Activated CD4-positive, alpha-beta T cell treated with anti-CD3 and anti-CD28 coated beads, Interleukin-2, amount 10 ng/mL, durations not matched to agents 7 days and 5 days (primary cell): Measurements from ENCODE around the gene MOB3B. TPM values are rescaled to one million over a fixed set of nuclear protein-coding genes. Genes with fewer than 3 reads are reported as not detected.
"Not testable (repeated sequence)": the region's sequence is repeated elsewhere in the genome, so short reads cannot be mapped to it uniquely, and the experiment has no call there.

Experiments
- CTCF ChIA-PET: fragments of 350-600 bp; sonication (Branson Sonifier 250); formaldehyde crosslinking; loops from one replicate; lab custom pipeline; 2021; ENCODE audit warnings: antibody characterized with exemption; lab: Charles Lee
- POLR2A ChIA-PET: fragments of 350-600 bp; sonication (Branson Sonifier 250); formaldehyde crosslinking; loops from one replicate; lab custom pipeline; 2021; ENCODE audit warnings: antibody characterized with exemption; lab: Charles Lee
- DNase-seq: peaks from one replicate; pipeline ENCODE4 v3.0.0-alpha.2; 2020
- H3K27ac Mint-ChIP-seq: one replicate; pipeline ENCODE4 v1.8.0; 2021; ENCODE audit warnings: mild to moderate bottlenecking, moderate library complexity, mixed read lengths
- H3K27me3 Mint-ChIP-seq: one replicate; pipeline ENCODE4 v1.8.0; 2021; ENCODE audit warnings: mixed read lengths
- H3K36me3 Mint-ChIP-seq: one replicate; pipeline ENCODE4 v1.8.0; 2021; ENCODE audit warnings: low read depth, mixed read lengths
- H3K4me1 Mint-ChIP-seq: one replicate; pipeline ENCODE4 v1.8.0; 2021; ENCODE audit warnings: mixed read lengths
- H3K4me3 Mint-ChIP-seq: one replicate; pipeline ENCODE4 v1.8.0; 2021; ENCODE audit warnings: mild to moderate bottlenecking, moderate library complexity, mixed read lengths
- H3K9me3 Mint-ChIP-seq: one replicate; pipeline ENCODE4 v1.8.0; 2021; ENCODE audit warnings: mixed read lengths
- total RNA-seq, 2 experiments: library from RNA; stranded (reverse); gene quantifications; one replicate each; pipeline ENCODE4 v1.2.3, GENCODE V29; 2021

MOB3B gene
- total RNA-seq, 2 experiments from 2014 or later: 0.62 to 0.71 TPM

DNA sequence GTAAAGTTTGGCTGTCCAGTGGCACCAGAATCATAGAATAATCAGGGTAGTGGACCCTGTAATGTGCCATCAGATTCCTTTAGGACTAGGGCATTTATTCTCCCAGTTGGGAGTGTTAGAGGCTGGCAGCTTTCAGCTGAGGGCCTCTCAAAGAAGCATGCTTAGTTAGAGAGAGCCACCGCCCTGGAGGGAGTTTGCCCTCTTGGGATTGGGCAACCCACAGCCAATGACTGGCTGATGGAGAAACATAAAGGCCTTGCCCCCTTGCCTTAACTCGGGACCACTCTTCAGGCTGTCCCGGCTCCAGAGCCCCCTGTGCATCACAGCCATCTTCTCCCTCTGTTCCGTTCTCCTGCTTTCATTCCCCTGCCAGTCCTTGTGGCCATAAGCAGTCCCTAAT, 26.0 kb downstream of the MOB3B start:
- ChIA-PET CTCF (no interaction called here), POLR2A (no interaction called here)
- peaks cover 3% of the 10 kb centered on the region for H3K9me3 Mint-ChIP-seq
- peaks cover 8% of the 10 kb centered on the region for H3K4me1 Mint-ChIP-seq
- no peak overlapping the region for H3K27ac Mint-ChIP-seq
- no peak overlapping the region for H3K4me3 Mint-ChIP-seq
- no peak for DNase-seq
- no peaks in the 10 kb centered on the region for H3K36me3 Mint-ChIP-seq
- no peaks in the 10 kb centered on the region for H3K27me3 Mint-ChIP-seq

DNA sequence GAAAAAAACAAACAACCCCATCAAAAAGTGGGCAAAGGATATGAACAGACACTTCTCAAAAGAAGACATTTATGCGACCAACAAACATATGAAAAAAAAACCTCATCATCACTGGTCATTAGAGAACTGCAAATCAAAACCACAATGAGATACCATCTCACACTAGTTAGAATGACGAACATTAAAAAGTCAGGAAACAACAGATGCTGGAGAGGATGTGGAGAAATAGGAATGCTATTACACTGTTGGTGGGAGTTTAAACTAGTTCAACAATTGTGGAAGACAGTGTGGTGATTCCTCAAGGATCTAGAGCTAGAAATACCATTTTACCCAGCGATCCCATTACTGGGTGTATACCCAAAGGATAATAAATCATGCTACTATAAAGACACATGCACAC, 28.7 kb downstream of the MOB3B start:
- CTCF ChIA-PET: interaction anchor here (0.6 kb wide), 1 partner anchor 177 kb away, joined by 3 read pairs; no protein-coding TSS in a partner anchor
- POLR2A ChIA-PET, DNase-seq: not testable (repeated sequence)

DNA sequence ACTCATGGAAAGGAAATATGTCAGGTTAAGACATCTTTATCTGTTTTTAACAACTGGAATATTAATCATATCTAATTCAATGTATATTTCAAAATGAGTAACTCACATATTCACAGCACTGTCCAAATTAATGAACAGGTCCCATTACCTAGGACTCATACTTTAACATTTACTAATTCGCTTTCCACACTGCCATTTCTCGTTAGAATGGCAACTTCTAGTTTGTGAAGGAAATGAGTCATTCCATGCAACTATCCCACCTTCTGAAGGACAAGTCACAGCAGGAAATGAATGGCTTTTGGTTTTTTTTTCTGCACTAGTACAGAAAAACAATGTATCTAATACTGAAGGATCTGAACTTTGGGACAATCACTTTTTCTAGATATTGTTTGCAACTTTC, 30.2 kb downstream of the MOB3B start:
- Mint-ChIP-seq H3K27me3 (no peaks in the 10 kb centered on the region), H3K36me3 (no peaks in the 10 kb centered on the region), H3K4me1 (peaks cover 8% of the 10 kb centered on the region), H3K27ac (no peak overlapping the region), H3K9me3 (peaks cover 3% of the 10 kb centered on the region), H3K4me3 (no peak overlapping the region)
- CTCF ChIA-PET: no interaction called here
- POLR2A ChIA-PET: no interaction called here
- no peak for DNase-seq

More for the DNA sequence above, 28.7 kb downstream of the MOB3B start:
- not testable (repeated sequence) for H3K4me1 Mint-ChIP-seq, H3K27me3 Mint-ChIP-seq, H3K4me3 Mint-ChIP-seq, H3K9me3 Mint-ChIP-seq, H3K36me3 Mint-ChIP-seq, H3K27ac Mint-ChIP-seq

DNA sequence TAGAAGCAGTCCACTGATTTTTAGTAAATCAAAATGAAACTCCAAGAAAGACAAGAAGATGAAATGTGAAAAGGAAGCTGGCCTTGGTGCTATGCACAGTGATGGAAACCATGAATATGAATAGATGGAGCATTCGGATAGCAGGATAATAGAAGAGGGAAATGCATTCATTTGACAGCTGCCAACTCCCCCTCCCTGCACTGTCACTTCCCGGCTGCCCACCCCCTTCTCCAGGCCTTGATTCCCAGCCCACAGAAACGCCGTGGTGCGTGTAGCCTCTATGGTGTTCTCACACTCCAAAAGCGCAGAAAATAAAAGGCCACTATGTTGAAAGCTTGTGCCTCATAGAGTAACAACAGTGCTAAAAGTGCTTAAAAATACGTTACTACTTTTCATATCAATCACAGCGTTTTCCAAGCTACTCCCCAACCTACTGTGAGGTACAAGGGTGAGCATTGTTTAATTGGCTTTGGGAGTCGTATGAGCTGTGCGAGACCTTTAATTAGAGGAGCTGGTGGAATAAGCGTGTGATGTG, 31.7 kb downstream of the MOB3B start:
- no peaks in the 10 kb centered on the region for H3K27me3 Mint-ChIP-seq
- POLR2A ChIA-PET: no interaction called here

DNA sequence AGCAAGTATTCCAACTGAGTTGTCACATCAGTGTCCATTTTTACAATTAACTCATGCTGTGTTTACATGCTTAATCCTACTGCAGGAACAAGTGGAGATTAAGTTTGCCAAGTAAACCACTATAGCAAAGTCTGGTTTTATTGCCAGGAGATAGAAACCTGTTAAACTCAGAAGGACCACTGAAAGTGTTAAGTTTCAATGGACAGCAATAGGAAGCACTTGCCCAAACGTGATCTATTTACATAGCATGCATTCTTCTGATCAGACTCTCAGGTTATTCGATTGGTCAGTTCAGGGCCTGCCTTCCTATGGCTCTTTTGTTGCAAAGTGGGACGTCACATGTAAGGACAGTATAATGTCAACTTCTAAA, 33.5 kb downstream of the MOB3B start:
- H3K36me3 Mint-ChIP-seq: no peaks in the 10 kb centered on the region
- CTCF ChIA-PET: interaction anchor here (1.1 kb wide), 1 partner anchor 163 kb away, joined by 3 read pairs; no protein-coding TSS in a partner anchor
- no peak overlapping the region for H3K4me3 Mint-ChIP-seq

More for the DNA sequence above, 31.7 kb downstream of the MOB3B start:
- CTCF ChIA-PET: interaction anchor here (1.6 kb wide), 1 partner anchor 13 kb away, joined by 4 read pairs; no protein-coding TSS in a partner anchor
- no peak for DNase-seq
- Mint-ChIP-seq H3K4me3 (no peak overlapping the region), H3K9me3 (peaks cover 10% of the 10 kb centered on the region), H3K27ac (no peak overlapping the region), H3K36me3 (no peaks in the 10 kb centered on the region), H3K4me1 (peaks cover 8% of the 10 kb centered on the region)

DNA sequence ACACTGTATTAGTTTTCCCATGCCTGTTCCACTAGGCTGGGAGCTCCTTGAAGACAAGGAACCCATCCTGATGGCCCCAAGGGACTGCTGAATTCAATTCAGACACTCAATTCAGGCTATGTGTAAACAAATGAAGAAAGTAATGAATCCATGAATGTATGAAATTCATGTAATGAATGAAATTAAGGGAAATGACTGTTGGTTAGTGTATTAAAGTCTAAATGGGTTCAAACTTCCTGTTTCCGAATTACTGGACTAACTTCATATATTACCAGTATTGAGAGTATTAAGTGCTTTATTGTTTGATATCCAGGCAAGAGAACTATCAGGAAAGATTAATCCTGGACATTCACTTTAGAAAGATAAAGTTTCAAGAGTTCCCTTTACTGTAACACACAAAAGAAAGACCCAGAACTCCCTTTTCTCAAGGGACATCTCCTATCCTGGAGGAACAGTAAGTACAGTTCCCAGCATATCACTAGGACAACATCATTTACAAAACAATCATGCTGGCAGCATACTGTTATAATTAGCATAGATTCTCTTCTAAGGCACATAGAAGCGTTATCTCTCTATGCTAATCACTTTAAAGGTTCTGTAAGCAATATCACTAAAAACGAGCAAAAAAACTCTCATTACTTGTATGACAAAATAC, 34.0 kb downstream of the MOB3B start:
- H3K9me3 Mint-ChIP-seq: peaks cover 10% of the 10 kb centered on the region

More for the DNA sequence above, 33.5 kb downstream of the MOB3B start:
- DNase-seq: no peak
- no peak overlapping the region for H3K27ac Mint-ChIP-seq
- H3K27me3 Mint-ChIP-seq: no peaks in the 10 kb centered on the region
- peaks cover 11% of the 10 kb centered on the region for H3K9me3 Mint-ChIP-seq
- POLR2A ChIA-PET: no interaction called here
- peaks cover 8% of the 10 kb centered on the region for H3K4me1 Mint-ChIP-seq

DNA sequence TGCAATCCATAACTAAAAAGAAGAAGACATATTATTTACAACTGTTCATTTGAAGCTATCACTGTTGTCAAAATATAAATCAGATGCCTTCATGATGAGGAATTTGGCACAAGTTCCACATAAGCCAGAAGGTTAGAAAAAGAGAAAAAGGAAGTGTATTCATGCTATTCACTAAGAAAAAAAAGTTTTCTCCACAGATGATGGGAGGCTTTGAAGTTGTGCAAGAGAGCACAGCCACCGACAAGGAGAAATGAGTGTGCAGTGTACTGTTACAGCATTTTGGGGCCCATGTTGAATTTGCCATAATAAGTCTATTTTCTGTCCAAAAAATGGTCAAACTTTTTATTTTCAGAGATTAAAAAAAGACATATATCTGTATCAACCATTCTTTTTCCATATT, 38.5 kb downstream of the MOB3B start:
- no peak for DNase-seq
- Mint-ChIP-seq H3K9me3 (peaks cover 13% of the 10 kb centered on the region), H3K27ac (no peak overlapping the region), H3K4me3 (no peak overlapping the region), H3K4me1 (peaks cover 12% of the 10 kb centered on the region), H3K27me3 (no peaks in the 10 kb centered on the region), H3K36me3 (no peaks in the 10 kb centered on the region)
- CTCF ChIA-PET: interaction anchor here (0.9 kb wide), 1 partner anchor 82 kb away, joined by 3 read pairs; the partner anchor contains the start of gene C9orf72
- POLR2A ChIA-PET: no interaction called here

More for the DNA sequence above, 34.0 kb downstream of the MOB3B start:
- POLR2A ChIA-PET: no interaction called here
- H3K4me3 Mint-ChIP-seq: no peak overlapping the region
- H3K36me3 Mint-ChIP-seq: no peaks in the 10 kb centered on the region
- no peak overlapping the region for H3K27ac Mint-ChIP-seq
- peaks cover 8% of the 10 kb centered on the region for H3K4me1 Mint-ChIP-seq
- H3K27me3 Mint-ChIP-seq: no peaks in the 10 kb centered on the region
- CTCF ChIA-PET: no interaction called here
- no peak for DNase-seq

DNA sequence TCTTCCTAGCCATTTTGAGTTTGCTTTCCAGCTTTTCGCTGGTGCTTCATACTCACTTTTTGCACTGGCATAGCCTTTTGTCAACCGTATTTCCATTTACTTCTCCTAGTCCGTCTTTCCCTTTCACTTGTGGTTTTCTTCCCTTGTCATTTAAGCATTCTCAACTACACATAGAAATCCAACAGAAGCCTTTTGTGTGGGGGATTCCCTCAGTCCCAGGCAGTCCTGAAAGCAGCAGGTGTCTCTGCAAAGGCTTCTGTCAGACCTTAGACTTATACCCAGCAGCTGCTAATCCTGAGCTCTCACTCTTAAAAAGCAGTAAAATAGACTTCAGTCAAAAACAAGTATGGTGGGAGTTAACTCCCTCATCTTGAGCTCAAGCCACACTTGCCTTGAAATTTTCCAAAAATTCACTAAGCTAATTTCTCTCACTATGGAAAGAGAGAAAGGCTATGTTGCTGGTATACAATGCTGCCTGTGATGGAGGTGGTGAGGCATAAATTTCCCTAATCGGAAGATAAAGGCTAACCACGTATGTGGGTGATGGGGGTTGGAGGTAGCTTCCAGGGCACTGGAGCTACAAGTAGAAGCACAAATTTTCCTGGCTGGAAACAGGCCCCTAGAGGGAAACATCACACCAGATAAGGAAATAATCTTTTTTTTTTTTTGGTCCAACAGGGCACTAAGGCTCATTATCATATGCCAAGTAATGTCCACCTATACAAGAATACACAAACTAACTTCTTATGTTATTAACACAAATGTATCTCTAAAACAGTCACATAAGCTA, 40.3 kb downstream of the MOB3B start:
- Mint-ChIP-seq H3K9me3 (peaks cover 16% of the 10 kb centered on the region), H3K36me3 (no peaks in the 10 kb centered on the region), H3K4me1 (peaks cover 28% of the 10 kb centered on the region), H3K4me3 (no peak overlapping the region), H3K27ac (no peak overlapping the region), H3K27me3 (no peaks in the 10 kb centered on the region)
- no peak for DNase-seq
- CTCF ChIA-PET: interaction anchor here (0.6 kb wide), 1 partner anchor 153 kb away, joined by 3 read pairs; no protein-coding TSS in a partner anchor
- POLR2A ChIA-PET: no interaction called here

DNA sequence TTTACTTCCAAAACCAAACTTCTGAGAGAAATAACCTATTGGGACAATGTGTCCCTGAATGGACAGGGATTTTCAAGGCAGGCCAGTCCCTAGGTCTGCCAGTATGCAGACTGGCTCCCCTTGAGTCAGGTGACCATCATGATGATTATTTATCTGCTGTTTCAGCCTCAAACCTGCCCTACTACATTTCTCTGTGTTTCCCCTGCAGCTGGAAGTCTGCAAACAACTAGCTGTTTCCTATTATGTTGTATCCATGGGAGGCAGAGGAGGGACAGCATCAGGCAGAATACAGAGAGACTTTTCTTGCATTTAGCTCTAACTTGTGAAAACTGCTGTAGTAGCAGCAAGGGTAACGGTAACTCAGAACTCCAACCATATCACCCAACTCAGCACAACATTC, 41.7 kb downstream of the MOB3B start:
- ChIA-PET CTCF (no interaction called here), POLR2A (no interaction called here)
- H3K4me3 Mint-ChIP-seq: no peak overlapping the region
- no peaks in the 10 kb centered on the region for H3K27me3 Mint-ChIP-seq
- no peak for DNase-seq
- H3K4me1 Mint-ChIP-seq: peaks cover 36% of the 10 kb centered on the region
- H3K9me3 Mint-ChIP-seq: peaks cover 10% of the 10 kb centered on the region
- H3K36me3 Mint-ChIP-seq: no peaks in the 10 kb centered on the region
- H3K27ac Mint-ChIP-seq: no peak overlapping the region

DNA sequence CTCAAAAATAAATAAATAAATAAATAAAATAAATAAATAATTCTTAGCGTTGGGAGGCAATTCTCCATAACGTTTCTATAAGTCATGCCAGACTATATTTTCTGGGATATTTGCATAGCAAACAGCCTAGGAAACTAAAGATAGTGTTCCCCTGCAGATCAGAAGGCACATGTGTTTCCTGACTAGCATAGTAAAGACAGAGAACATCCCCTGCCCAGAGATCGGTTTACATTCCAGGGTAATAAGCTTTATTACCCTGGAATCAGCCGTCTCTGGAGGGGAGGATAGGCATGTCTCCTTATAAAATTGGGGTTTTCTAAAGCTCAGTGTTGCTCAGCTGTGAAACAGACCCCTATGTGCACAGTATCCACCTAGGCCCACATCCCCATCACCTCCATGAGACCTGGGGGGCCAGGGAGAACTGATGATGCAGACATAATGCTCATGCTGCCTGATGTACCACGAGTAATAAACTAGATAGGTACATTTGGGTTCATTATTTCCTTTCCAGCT, 42.4 kb downstream of the MOB3B start:
- POLR2A ChIA-PET: no interaction called here
- no peak overlapping the region for H3K4me3 Mint-ChIP-seq
- CTCF ChIA-PET: no interaction called here

DNA sequence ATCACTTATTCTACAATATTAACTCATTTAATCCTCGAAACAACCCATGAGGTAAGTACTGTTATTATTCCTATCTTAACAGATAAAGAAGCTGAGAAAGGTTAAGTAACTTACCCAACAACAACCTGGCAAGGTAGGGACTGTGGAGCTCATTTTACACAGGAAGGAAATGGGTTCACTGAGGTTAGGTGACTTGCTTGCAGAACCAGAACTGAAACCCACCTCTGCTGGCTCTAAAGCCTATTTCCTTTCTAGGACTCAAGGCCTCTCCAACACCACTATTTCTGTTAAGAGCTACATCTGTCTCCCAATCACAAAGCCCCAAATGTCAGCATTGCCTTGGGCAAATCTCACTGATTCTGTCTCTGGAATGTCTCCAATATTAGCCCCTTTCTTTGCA, 44.5 kb downstream of the MOB3B start:
- Mint-ChIP-seq H3K4me1 (peaks cover 36% of the 10 kb centered on the region), H3K27me3 (no peaks in the 10 kb centered on the region), H3K36me3 (no peaks in the 10 kb centered on the region), H3K9me3 (peaks cover 14% of the 10 kb centered on the region), H3K4me3 (no peak overlapping the region), H3K27ac (no peak overlapping the region)
- ChIA-PET POLR2A (no interaction called here), CTCF (interaction anchor here (1.3 to 2.0 kb wide), 3 partner anchors 11 to 24 kb away, joined by 3 to 5 read pairs (median 4); no protein-coding TSS in a partner anchor)
- DNase-seq: peak; percentile 45

More for the DNA sequence above, 42.4 kb downstream of the MOB3B start:
- Mint-ChIP-seq H3K36me3 (no peaks in the 10 kb centered on the region), H3K9me3 (peaks cover 9% of the 10 kb centered on the region), H3K4me1 (peaks cover 36% of the 10 kb centered on the region), H3K27me3 (no peaks in the 10 kb centered on the region), H3K27ac (no peak overlapping the region)
- no peak for DNase-seq

DNA sequence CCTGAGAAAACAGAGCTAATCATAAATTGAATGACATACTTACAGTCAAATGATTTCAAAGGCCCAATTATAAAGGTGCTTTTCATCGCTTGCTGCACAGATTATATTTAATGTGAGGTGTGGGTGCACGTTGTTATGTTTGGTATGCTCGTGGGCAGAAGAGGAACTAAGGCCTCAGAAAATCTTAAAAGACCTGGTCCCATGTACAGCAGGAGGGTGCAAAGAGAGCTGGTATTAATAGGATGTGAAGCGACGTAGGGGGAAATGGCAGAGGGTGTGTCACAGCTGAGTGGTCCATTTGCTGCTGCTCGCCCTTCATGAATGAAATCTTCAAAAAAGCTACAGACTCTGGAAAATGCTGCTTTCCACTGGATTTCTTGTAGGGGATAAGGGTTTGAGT, 46.0 kb downstream of the MOB3B start:
- Mint-ChIP-seq H3K4me3 (no peak overlapping the region), H3K9me3 (peaks cover 21% of the 10 kb centered on the region), H3K27me3 (no peaks in the 10 kb centered on the region), H3K27ac (no peak overlapping the region), H3K4me1 (peaks cover 31% of the 10 kb centered on the region), H3K36me3 (no peaks in the 10 kb centered on the region)
- no peak for DNase-seq
- CTCF ChIA-PET: interaction anchor here (1.4 kb wide), 1 partner anchor 64 kb away, joined by 3 read pairs; no protein-coding TSS in a partner anchor
- POLR2A ChIA-PET: no interaction called here

DNA sequence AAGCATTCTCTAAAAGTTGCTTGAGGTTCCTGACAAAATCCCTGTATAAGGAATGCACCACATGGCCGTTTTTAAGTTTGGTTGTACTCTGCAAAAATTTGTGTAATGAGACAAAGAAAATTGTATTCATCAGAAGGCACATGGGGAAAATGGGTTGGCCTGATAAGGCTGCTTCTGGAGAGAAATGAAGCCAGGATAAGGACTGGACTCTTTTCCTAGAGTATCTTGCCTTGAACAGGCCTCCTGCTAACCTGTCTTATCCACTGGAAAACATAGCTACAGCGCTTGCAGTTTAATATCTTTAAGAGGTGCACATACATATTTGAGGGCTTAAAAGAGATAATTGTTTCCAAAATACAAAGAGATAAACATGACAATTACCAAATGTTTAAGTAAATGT, 46.9 kb downstream of the MOB3B start:
- no peak for DNase-seq
- CTCF ChIA-PET: no interaction called here
- Mint-ChIP-seq H3K27me3 (no peaks in the 10 kb centered on the region), H3K4me3 (no peak overlapping the region), H3K9me3 (peaks cover 27% of the 10 kb centered on the region), H3K36me3 (peaks cover 1% of the 10 kb centered on the region), H3K4me1 (peaks cover 27% of the 10 kb centered on the region), H3K27ac (no peak overlapping the region)
- POLR2A ChIA-PET: no interaction called here
